HEK293T (cell line): ENCODE results near the gene TRIM67.
"Not testable (repeated sequence)": the region's sequence is repeated elsewhere in the genome, so short reads cannot be mapped to it uniquely, and the experiment has no call there.

Experiments
- CTCF ChIA-PET: fragments of 350-600 bp; formaldehyde crosslinking; extraction: SDS; loops from one replicate; lab custom pipeline; 2021; ENCODE audit warnings: antibody characterized with exemption, inconsistent platforms; lab: Yijun Ruan, JAX
- POLR2A ChIA-PET: fragments of 350-600 bp; formaldehyde crosslinking; extraction: SDS; loops from one replicate; lab custom pipeline; 2020; ENCODE audit warnings: antibody characterized with exemption, inconsistent platforms; lab: Yijun Ruan, JAX
- DNase-seq: peaks from one replicate; pipeline ENCODE4 v3.0.0; 2012; ENCODE audit warnings: mixed read lengths; ENCODE audit errors: extremely low spot score
- ARNT ChIP-seq: fragments of 450-650 bp; IDR thresholded peaks from 2 replicates; pipeline ENCODE4 v1.6.1; 2017; ENCODE audit warnings: mild to moderate bottlenecking
- BHLHE40 ChIP-seq: fragments of 450-650 bp; IDR thresholded peaks from 2 replicates; pipeline ENCODE4 v1.6.1; 2016; ENCODE audit warnings: mild to moderate bottlenecking, moderate library complexity, borderline replicate concordance
- CTBP1 ChIP-seq: fragments of 450-650 bp; IDR thresholded peaks from 2 replicates; pipeline ENCODE4 v1.6.1; 2016; ENCODE audit warnings: borderline replicate concordance
- ELF4 ChIP-seq: fragments of 450-650 bp; IDR thresholded peaks from 2 replicates; pipeline ENCODE4 v1.6.1; 2017; ENCODE audit warnings: antibody characterized with exemption
- FOXA1 ChIP-seq: fragments of 450-650 bp; IDR thresholded peaks from 2 replicates; pipeline ENCODE4 v1.6.1; 2016; ENCODE audit warnings: mild to moderate bottlenecking
- FOXK2 ChIP-seq: fragments of 450-650 bp; IDR thresholded peaks from 2 replicates; pipeline ENCODE4 v1.6.1; 2016; ENCODE audit warnings: mild to moderate bottlenecking
- FOXM1 ChIP-seq: fragments of 450-650 bp; IDR thresholded peaks from 2 replicates; pipeline ENCODE4 v1.6.1; 2017; ENCODE audit warnings: mild to moderate bottlenecking, borderline replicate concordance
- HDGF ChIP-seq: fragments of 450-650 bp; IDR thresholded peaks from 2 replicates; pipeline ENCODE4 v1.6.1; 2017; ENCODE audit warnings: antibody characterized with exemption, borderline replicate concordance
- L3MBTL2 ChIP-seq: fragments of 450-650 bp; conservative IDR thresholded peaks from 2 replicates; pipeline ENCODE4 v1.6.1; 2016; ENCODE audit warnings: mild to moderate bottlenecking
- LEF1 ChIP-seq: fragments of 450-650 bp; IDR thresholded peaks from 2 replicates; pipeline ENCODE4 v1.6.1; 2017; ENCODE audit warnings: mild to moderate bottlenecking, borderline replicate concordance
- NFRKB ChIP-seq: fragments of 450-650 bp; IDR thresholded peaks from 2 replicates; pipeline ENCODE4 v1.6.1; 2016; ENCODE audit warnings: mild to moderate bottlenecking, moderate library complexity
- PKNOX1 ChIP-seq: fragments of 450-650 bp; IDR thresholded peaks from 2 replicates; pipeline ENCODE4 v1.6.1; 2016
- SP1 ChIP-seq: fragments of 450-650 bp; IDR thresholded peaks from 2 replicates; pipeline ENCODE4 v1.6.1; 2017
- SUZ12 ChIP-seq: fragments of 450-650 bp; IDR thresholded peaks from 2 replicates; pipeline ENCODE4 v1.6.1; 2016; ENCODE audit warnings: mild to moderate bottlenecking
- TARDBP ChIP-seq: fragments of 450-650 bp; IDR thresholded peaks from 2 replicates; pipeline ENCODE4 v1.6.1; 2016
- ZNF384 ChIP-seq: fragments of 450-650 bp; IDR thresholded peaks from 2 replicates; pipeline ENCODE4 v1.6.1; 2016

Gene TRIM67

GRCh38 chr1:231125972-231126580 lies 35.8 kb upstream of the TRIM67 start:
- no peak for DNase-seq
- ChIA-PET CTCF (no interaction called here), POLR2A (no interaction called here)
- TF ChIP-seq ELF4 (no peak), FOXK2 (no peak), FOXA1 (no peak), SP1 (no peak), SUZ12 (no peak), TARDBP (no peak), NFRKB (no peak), ARNT (no peak), FOXM1 (no peak), CTBP1 (no peak), PKNOX1 (no peak), LEF1 (no peak), ZNF384 (no peak), L3MBTL2 (no peak)

- DNase-seq, POLR2A ChIA-PET, CTCF ChIA-PET: not testable (repeated sequence)
These were observed 34.8 kb upstream of the TRIM67 start for GRCh38 chr1:231127106-231127505.

GRCh38 chr1:231128471-231128870 lies 33.4 kb upstream of the TRIM67 start:
- CTCF ChIA-PET, DNase-seq, POLR2A ChIA-PET: not testable (repeated sequence)

GRCh38 chr1:231130544-231130943 lies 31.3 kb upstream of the TRIM67 start:
- no peak for DNase-seq
- ChIA-PET CTCF (no interaction called here), POLR2A (no interaction called here)
- TF ChIP-seq SP1 (no peak), FOXK2 (no peak), HDGF (no peak), NFRKB (no peak), ELF4 (no peak), FOXA1 (no peak)

- DNase-seq, CTCF ChIA-PET, POLR2A ChIA-PET: not testable (repeated sequence)
These were observed 29.3 kb upstream of the TRIM67 start for GRCh38 chr1:231132591-231132990.

GRCh38 chr1:231134624-231135023 lies 27.2 kb upstream of the TRIM67 start:
- ChIA-PET CTCF (no interaction called here), POLR2A (no interaction called here)
- TF ChIP-seq NFRKB (no peak), FOXK2 (no peak), LEF1 (no peak), HDGF (no peak), ZNF384 (no peak), CTBP1 (no peak)
- no peak for DNase-seq

- no peak for DNase-seq
- ChIA-PET CTCF (interaction anchor here (0.7 kb wide), 1 partner anchor 13 kb away, joined by 9 read pairs; no protein-coding TSS in a partner anchor), POLR2A (no interaction called here)
- TF ChIP-seq ELF4 (no peak), SP1 (no peak), TARDBP (no peak), NFRKB (no peak), ZNF384 (no peak), L3MBTL2 (no peak), CTBP1 (no peak), ARNT (no peak), LEF1 (no peak), BHLHE40 (no peak)
These were observed 23.6 kb upstream of the TRIM67 start for GRCh38 chr1:231138236-231138635.

GRCh38 chr1:231139125-231139649 lies 22.7 kb upstream of the TRIM67 start:
- TF ChIP-seq ARNT (no peak), TARDBP (no peak), FOXA1 (no peak), ZNF384 (no peak), FOXM1 (no peak), ELF4 (no peak), L3MBTL2 (no peak), SP1 (no peak), CTBP1 (no peak), PKNOX1 (no peak), LEF1 (no peak), BHLHE40 (no peak), NFRKB (no peak), FOXK2 (no peak), HDGF (no peak), SUZ12 (no peak)
- ChIA-PET CTCF (no interaction called here), POLR2A (no interaction called here)
- no peak for DNase-seq
